Neural crest cell (in vitro differentiated cells): Measurements from ENCODE around the gene PDE11A. TPM values are rescaled to one million over a fixed set of nuclear protein-coding genes. Genes with fewer than 3 reads are reported as not detected.

Experiments used
- DNase-seq: peaks from one replicate; pipeline ENCODE4 v3.0.0; 2021; ENCODE audit warnings: low read depth, mixed read lengths, low spot score
- H3K27ac Mint-ChIP-seq: one replicate; pipeline ENCODE4 v1.8.0; 2021; ENCODE audit warnings: mild to moderate bottlenecking, mixed read lengths; ENCODE audit not compliant: unreplicated experiment
- H3K27me3 Mint-ChIP-seq: 2 replicates; pipeline ENCODE4 v1.8.0; 2021; ENCODE audit warnings: low read depth, mild to moderate bottlenecking, mixed read lengths
- H3K36me3 Mint-ChIP-seq: 2 replicates; pipeline ENCODE4 v1.8.0; 2021; ENCODE audit warnings: low read depth, mild to moderate bottlenecking, mixed read lengths
- H3K4me1 Mint-ChIP-seq: 2 replicates; pipeline ENCODE4 v1.8.0; 2021; ENCODE audit warnings: mixed read lengths
- H3K4me3 Mint-ChIP-seq: one replicate; pipeline ENCODE4 v1.8.0; 2021; ENCODE audit warnings: mild to moderate bottlenecking, mixed read lengths
- H3K9me3 Mint-ChIP-seq: 2 replicates; pipeline ENCODE4 v1.8.0; 2021; ENCODE audit warnings: mixed read lengths
- total RNA-seq: library from RNA; stranded (reverse); gene quantifications from 2 replicates; pipeline ENCODE4 v1.2.1, GENCODE V29; 2021
- TF ChIP-seq, protein P1 (sequence below): fragments of 200-600 bp; sonication (generic); conservative IDR thresholded peaks from 2 replicates; pipeline ENCODE4 v1.5.0; 2021; ENCODE audit warnings: antibody characterized with exemption, mild to moderate bottlenecking

PDE11A gene
- total RNA-seq, 1 donor from 2014 or later, result 0.28 TPM

DNA sequence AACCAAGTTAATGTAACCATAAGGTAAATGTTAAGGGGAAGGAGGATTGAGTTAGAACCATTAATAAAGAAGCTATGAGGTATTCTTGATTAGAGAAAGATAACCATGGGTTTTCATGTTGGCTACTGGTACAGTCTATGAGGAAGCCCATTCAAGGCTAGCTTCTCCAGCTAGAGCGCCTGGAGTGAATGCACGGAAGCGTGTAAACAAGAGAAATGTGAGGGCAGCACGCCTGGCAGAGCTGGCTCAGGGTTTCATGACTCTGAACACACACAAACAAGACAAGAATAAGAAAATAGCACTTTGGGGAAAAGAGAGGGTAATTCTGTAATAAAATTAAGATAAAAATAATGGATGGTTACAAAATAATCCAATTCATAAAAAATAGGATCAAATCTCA lies 255.3 kb downstream of the PDE11A start:
- H3K4me1 Mint-ChIP-seq, result no peaks in the 10 kb centered on the region
- DNase-seq, result no peak
- TF ChIP-seq, protein P1, sequence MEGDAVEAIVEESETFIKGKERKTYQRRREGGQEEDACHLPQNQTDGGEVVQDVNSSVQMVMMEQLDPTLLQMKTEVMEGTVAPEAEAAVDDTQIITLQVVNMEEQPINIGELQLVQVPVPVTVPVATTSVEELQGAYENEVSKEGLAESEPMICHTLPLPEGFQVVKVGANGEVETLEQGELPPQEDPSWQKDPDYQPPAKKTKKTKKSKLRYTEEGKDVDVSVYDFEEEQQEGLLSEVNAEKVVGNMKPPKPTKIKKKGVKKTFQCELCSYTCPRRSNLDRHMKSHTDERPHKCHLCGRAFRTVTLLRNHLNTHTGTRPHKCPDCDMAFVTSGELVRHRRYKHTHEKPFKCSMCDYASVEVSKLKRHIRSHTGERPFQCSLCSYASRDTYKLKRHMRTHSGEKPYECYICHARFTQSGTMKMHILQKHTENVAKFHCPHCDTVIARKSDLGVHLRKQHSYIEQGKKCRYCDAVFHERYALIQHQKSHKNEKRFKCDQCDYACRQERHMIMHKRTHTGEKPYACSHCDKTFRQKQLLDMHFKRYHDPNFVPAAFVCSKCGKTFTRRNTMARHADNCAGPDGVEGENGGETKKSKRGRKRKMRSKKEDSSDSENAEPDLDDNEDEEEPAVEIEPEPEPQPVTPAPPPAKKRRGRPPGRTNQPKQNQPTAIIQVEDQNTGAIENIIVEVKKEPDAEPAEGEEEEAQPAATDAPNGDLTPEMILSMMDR, result no peak
- H3K9me3 Mint-ChIP-seq, result peaks cover 3% of the 10 kb centered on the region
- H3K4me3 Mint-ChIP-seq, result no peak overlapping the region
- no peaks in the 10 kb centered on the region for H3K36me3 Mint-ChIP-seq
- peaks cover 3% of the 10 kb centered on the region for H3K27me3 Mint-ChIP-seq
- no peak overlapping the region for H3K27ac Mint-ChIP-seq

DNA sequence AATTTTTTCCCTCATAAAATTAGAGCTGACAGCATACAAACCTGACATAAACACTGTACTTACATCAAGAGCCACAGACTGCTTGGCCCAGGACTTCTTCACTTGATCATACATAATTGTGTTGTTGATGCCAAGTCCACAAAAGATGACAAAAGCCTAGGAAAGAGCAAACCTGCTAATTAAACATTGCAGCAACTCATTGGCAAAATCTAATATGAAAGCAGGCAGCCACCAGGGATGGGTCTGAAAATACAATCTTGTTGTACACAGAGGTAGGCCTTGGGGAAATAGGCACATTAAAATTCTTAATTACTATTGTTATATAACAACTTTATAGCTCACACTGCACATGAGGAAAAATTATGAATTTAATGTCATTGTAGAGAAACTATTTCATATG lies 255.8 kb downstream of the PDE11A start:
- Mint-ChIP-seq H3K4me1 (no peaks in the 10 kb centered on the region), H3K36me3 (no peaks in the 10 kb centered on the region), H3K9me3 (peaks cover 3% of the 10 kb centered on the region), H3K27me3 (peaks cover 3% of the 10 kb centered on the region), H3K27ac (no peak overlapping the region), H3K4me3 (no peak overlapping the region)
- TF ChIP-seq, protein P1, result no peak
- no peak for DNase-seq

DNA sequence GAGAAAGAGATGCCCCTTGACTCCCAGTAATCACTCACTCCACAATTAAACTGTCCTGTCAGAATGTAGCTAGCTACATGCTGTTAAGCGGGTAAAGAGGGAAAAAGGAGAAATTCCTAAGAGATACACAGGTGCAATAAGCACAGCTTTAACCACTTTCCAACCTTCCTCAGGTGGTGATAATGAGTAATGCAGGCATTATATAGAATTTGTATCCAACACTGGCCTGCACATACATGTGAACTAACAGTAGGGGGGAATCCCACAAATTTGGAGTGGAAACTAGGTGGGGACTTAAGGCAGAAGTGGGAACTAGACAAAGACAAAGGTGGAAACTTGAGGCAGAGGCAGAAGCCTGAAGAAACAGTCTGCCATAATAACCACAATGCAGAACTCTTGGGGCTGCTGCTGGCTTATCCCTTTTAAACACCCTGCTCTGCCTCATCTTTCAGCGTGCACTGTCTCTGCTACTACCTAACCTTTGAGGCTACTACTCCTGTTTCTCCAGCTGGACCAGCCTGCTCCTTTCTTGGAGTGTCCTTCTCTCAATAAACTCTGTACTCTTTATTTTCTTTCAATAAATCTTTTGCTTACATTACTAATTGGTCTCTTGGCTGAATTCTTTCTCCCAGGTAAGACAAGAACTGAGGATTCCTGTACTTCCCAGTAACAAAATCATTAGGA lies 259.7 kb downstream of the PDE11A start:
- H3K27ac Mint-ChIP-seq, result no peak overlapping the region
- H3K36me3 Mint-ChIP-seq, result no peaks in the 10 kb centered on the region
- DNase-seq, result no peak
- TF ChIP-seq, protein P1, result no peak
- H3K27me3 Mint-ChIP-seq, result peaks cover 10% of the 10 kb centered on the region
- H3K4me3 Mint-ChIP-seq, result no peak overlapping the region
- no peaks in the 10 kb centered on the region for H3K4me1 Mint-ChIP-seq
- peaks cover 3% of the 10 kb centered on the region for H3K9me3 Mint-ChIP-seq

DNA sequence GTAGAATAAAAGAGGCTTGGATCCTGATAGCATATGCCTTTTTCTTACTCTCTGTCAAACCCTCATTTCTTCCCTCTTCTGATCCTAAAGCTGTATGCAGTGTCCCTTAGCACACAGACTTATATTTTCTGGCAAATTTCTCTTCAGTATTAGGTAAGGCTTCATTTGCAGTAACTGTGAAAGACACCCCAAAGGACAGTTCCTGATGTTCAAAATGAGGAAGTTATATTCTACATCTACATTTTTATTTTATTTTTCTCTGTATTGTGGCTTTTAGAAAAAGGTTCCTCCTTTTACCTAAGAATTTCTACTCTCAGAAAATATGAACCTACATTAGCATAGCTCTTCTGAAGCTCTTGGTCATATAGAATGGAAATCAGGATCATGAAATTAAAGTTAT lies 261.7 kb downstream of the PDE11A start:
- no peak for DNase-seq
- H3K27me3 Mint-ChIP-seq, result peaks cover 10% of the 10 kb centered on the region
- H3K4me3 Mint-ChIP-seq, result no peak overlapping the region
- peaks cover 3% of the 10 kb centered on the region for H3K9me3 Mint-ChIP-seq
- TF ChIP-seq, protein P1, result no peak
- no peaks in the 10 kb centered on the region for H3K36me3 Mint-ChIP-seq
- no peak overlapping the region for H3K27ac Mint-ChIP-seq
- H3K4me1 Mint-ChIP-seq, result no peaks in the 10 kb centered on the region

DNA sequence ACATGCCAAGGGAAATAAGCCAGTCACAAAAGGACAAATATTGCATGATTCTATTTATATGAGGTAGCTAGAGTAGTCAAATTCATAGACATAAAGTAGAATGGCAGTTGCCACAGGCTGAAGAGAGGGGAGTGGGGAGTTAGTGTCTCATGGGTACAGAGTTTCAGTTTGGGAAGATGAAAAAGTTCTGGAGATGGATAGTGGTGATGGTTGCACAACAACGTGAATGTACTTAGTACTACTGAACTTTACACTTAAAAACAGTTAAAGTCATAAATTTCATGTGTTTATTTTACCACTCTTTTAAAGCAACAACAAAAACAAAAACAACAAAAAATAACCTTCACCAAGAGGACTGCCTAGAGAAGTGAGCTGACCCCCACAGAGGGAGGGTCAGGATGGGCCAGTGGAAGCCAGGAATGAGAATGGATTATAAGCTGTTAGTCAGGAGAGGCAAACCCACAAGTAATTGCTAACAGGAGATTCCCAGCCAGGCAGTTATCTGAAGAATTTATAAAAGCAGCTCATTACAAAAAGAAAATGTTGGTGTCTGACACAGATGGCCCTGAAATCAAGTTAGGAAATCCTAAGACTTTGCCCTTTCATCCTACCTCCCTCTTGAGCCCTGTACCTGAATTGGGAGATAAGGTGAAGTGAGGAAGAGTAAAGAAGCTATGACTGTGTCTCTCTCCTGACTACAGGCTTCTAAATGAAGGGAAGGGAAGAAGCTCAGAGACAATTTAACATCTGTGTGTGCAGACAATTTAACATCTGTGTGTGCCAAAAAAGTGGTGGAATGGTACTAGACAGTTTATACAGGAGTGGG lies 263.4 kb downstream of the PDE11A start:
- no peak for DNase-seq
- Mint-ChIP-seq H3K4me1 (no peaks in the 10 kb centered on the region), H3K27ac (no peak overlapping the region), H3K9me3 (peaks cover 4% of the 10 kb centered on the region), H3K36me3 (no peaks in the 10 kb centered on the region), H3K27me3 (peaks cover 11% of the 10 kb centered on the region), H3K4me3 (no peak overlapping the region)
- TF ChIP-seq, protein P1, result no peak
